Suprapubic skin (tissue), 4 donors: ENCODE results near the gene YKT6.

Experiments used
- CTCF ChIP-seq, 2 donors: fragments of 200-600 bp in 1 of 2; fragments of 450-650 bp in 1 of 2; sonication (generic) in 1 of 2; IDR thresholded peaks; one replicate each; pipeline ENCODE4 v1.5.1; 2016 to 2019; ENCODE audit warnings: antibody characterized with exemption in 2 of 2, mild to moderate bottlenecking in 1 of 2, moderate library complexity in 1 of 2
- EP300 ChIP-seq: sonication (generic); formaldehyde crosslinking; IDR thresholded peaks from one replicate; pipeline ENCODE4 v1.6.1; 2017; ENCODE audit warnings: antibody characterized with exemption
- POLR2A ChIP-seq, 2 donors: fragments of 450-650 bp; IDR thresholded peaks; one replicate each; pipeline ENCODE4 v1.6.1; 2017; ENCODE audit warnings: antibody characterized with exemption in 2 of 2, mild to moderate bottlenecking in 2 of 2, moderate library complexity in 2 of 2
- POLR2AphosphoS5 ChIP-seq, 3 donors: sonication (generic); formaldehyde crosslinking; IDR thresholded peaks; one replicate each; pipeline ENCODE4 v1.6.1; 2017; ENCODE audit warnings: antibody characterized with exemption in 3 of 3

DNA sequence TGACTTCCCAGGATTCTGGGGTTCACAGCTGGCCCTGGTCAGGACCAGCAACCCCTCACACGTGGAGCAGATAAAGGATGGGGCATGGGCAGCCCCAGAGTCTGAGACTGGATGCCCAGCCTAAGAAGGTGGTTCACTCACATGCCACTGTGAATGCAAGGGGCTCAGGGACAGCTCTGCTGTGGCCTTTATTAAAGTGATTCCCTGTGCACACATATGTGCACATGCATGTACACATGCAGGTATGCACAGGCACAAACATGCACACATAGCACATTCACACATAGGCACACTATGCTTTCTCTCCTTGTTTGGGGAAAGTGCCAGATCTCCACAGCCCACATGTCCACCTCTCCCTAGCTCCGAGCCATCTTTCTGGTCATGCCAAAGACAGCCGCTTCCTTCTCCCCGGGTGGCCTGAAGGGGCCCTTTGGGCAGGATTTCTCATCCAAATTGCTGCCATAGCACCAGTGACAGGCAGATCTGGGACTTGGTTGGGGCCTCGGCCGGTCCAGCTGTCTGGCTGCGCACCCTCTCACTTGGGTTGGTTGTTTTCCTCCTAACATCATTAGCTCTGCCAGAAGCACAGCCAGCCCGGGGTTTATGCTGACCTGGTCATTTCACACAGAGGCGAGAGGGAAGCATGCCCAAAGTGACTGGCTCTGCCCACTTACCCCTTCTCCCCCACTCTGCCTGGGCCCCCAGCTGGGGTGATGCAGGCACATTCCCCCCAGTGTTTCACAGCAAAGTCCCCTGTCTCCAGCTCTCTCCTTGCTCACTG lies 13.0 kb upstream of the YKT6 start:
- no peak for TF ChIP-seq CTCF (IDR thresholded peaks at IDR 0.05)
- TF ChIP-seq POLR2A (IDR thresholded peaks at IDR 0.05), result no peak
- TF ChIP-seq POLR2AphosphoS5 (IDR thresholded peaks at IDR 0.05), result no peak
- TF ChIP-seq EP300, result no peak
